GM12878 (cell line): ENCODE measurements around the gene TCOF1. TPM values are rescaled to one million over a fixed set of nuclear protein-coding genes. Genes with fewer than 3 reads are reported as not detected.

Experiments used
- ASH2L ChIP-seq: fragments of 300-600, 200-600 bp; sonication (generic); IDR thresholded peaks from 2 replicates; pipeline ENCODE4 v1.6.1; 2017; ENCODE audit warnings: low read depth, mild to moderate bottlenecking, borderline replicate concordance
- BACH1 ChIP-seq: fragments of 450-650 bp; IDR thresholded peaks from 2 replicates; pipeline ENCODE4 v1.6.1; 2017; ENCODE audit warnings: mild to moderate bottlenecking, borderline replicate concordance
- BCL11A ChIP-seq: IDR thresholded peaks from 2 replicates; pipeline ENCODE4 v1.6.1; 2011; ENCODE audit warnings: low read depth, low read length
- BMI1 ChIP-seq: fragments of 450-650 bp; IDR thresholded peaks from 2 replicates; pipeline ENCODE4 v1.6.1; 2016; ENCODE audit warnings: mild to moderate bottlenecking, moderate library complexity, borderline replicate concordance
- BRCA1 ChIP-seq: IDR thresholded peaks from 2 replicates; pipeline ENCODE4 v1.6.1; 2011; ENCODE audit warnings: low read depth, low read length, improper control_type of control experiment
- EGR1 ChIP-seq, 2 experiments: IDR thresholded peaks; 1 replicate in 1 of 2; 2 replicates in 1 of 2; pipeline ENCODE4 v1.6.1; 2011 to 2012; ENCODE audit warnings: low read depth in 2 of 2, low read length in 2 of 2, borderline replicate concordance in 1 of 2, mild to moderate bottlenecking in 1 of 2, moderate library complexity in 1 of 2
- ETV6 ChIP-seq, 2 experiments: fragments of 450-650 bp in 1 of 2; IDR thresholded peaks in 1 of 2; conservative IDR thresholded peaks in 1 of 2; 2 replicates each; pipeline ENCODE4 v1.6.1; 2014; ENCODE audit warnings: antibody characterized with exemption in 1 of 2, borderline replicate concordance in 1 of 2, low read depth in 1 of 2, mild to moderate bottlenecking in 1 of 2, moderate library complexity in 1 of 2
- POU2F2 ChIP-seq: IDR thresholded peaks from 3 replicates; pipeline ENCODE4 v1.6.1; 2011; ENCODE audit warnings: low read depth, mild to moderate bottlenecking, low read length, borderline replicate concordance
- YY1 ChIP-seq: IDR thresholded peaks from 2 replicates; pipeline ENCODE4 v1.6.1; 2011; ENCODE audit warnings: low read depth, mild to moderate bottlenecking, low read length
- ZBED1 ChIP-seq: IDR thresholded peaks from 2 replicates; pipeline ENCODE4 v1.6.1; 2016; ENCODE audit warnings: borderline replicate concordance
- polyA plus RNA-seq, 11 experiments: library from polyadenylated mRNA; depleted of rRNA in 4 of 11; unstranded in 6 of 11; stranded (reverse) in 5 of 11; fragments of >200 nt; fragmentation: Nextera tagmentation in 4 of 11; fragmentation: Illumina TruSeq in 1 of 11; extraction: Ambion mirVana in 4 of 11; extraction: Trizol in 1 of 11; gene quantifications; 1 replicate in 1 of 11; 2 replicates in 10 of 11; pipeline versions ENCODE4 v1.2.1 to v1.2.3, GENCODE V29; 2011 to 2016; ENCODE audit warnings: inconsistent platforms in 2 of 11, missing spikeins in 2 of 11, low read depth in 1 of 11
- total RNA-seq, 4 experiments: library from RNA; depleted of rRNA in 3 of 4; stranded (reverse); fragments of >200 nt in 3 of 4; fragmentation: Illumina TruSeq in 1 of 4; extraction: Trizol in 1 of 4; gene quantifications; 2 replicates each; pipeline versions ENCODE4 v1.2.1 to v1.2.3, GENCODE V29; 2013 to 2021
- TF ChIP-seq, protein P1 (sequence below): IDR thresholded peaks from 2 replicates; pipeline ENCODE4 v1.6.1; 2012; ENCODE audit warnings: mild to moderate bottlenecking, low read depth, low read length
- TF ChIP-seq, protein P2 (sequence below): fragments of 450-650 bp; IDR thresholded peaks from 2 replicates; pipeline ENCODE4 v1.6.1; 2017; ENCODE audit warnings: borderline replicate concordance
- TF ChIP-seq, protein P3 (sequence below): IDR thresholded peaks from 2 replicates; pipeline ENCODE4 v1.6.1; 2011; ENCODE audit warnings: borderline replicate concordance, low read depth, mild to moderate bottlenecking, moderate library complexity, mixed read lengths, low read length; ENCODE audit not compliant: insufficient read depth; ENCODE audit errors: extremely low read length
- TF ChIP-seq, protein P4 (sequence below): fragments of 450-650 bp; IDR thresholded peaks from 2 replicates; pipeline ENCODE4 v1.6.1; 2017; ENCODE audit warnings: low read depth, mild to moderate bottlenecking, moderate library complexity
- TF ChIP-seq, protein P5 (sequence below): fragments of 450-650 bp; IDR thresholded peaks from 2 replicates; pipeline ENCODE4 v1.6.1; 2018; ENCODE audit warnings: borderline replicate concordance, mild to moderate bottlenecking; ENCODE audit not compliant: partially characterized antibody

TCOF1 gene
- total and polyA plus RNA-seq, 10 of the 15 experiments (the other 5 are each of a cell fraction or from before 2014, with no cell fraction given), result 8.7 to 83.9 (median 38.9) TPM

DNA sequence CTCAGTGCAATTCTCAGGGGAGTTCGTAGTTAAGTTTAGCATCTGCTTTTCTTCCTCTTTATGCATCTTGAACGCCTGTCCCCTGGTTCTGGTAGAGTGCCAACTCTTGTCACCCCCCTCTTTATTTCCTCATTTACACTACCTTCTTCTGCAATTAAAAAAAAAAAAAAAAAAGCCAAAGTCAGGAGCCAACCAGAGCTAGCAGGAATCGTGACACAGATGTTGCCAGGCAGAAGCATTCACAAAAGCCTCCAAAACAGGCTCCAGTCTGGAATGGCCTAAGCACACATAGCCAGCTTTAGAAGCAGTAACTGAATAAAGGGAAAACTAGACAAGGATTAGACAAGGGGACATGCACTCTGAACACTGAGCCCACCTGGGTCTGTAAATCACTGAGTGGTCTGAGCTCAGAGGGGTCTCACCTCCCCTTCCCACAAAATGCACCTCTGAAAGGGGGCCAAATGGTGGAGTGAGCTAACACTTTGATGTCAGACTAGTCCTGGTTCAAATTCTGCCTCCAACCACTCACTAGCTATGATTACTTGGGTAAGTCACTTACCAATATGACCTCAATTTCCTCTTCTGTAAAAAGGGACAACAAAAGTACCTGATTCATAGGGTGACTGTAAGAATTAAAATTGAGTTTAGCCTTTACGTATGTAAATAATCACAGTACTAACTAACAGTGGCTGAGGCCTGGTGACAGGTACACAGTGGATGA lies 53.2 kb downstream of the TCOF1 start (continued):
- TF ChIP-seq, protein P1, sequence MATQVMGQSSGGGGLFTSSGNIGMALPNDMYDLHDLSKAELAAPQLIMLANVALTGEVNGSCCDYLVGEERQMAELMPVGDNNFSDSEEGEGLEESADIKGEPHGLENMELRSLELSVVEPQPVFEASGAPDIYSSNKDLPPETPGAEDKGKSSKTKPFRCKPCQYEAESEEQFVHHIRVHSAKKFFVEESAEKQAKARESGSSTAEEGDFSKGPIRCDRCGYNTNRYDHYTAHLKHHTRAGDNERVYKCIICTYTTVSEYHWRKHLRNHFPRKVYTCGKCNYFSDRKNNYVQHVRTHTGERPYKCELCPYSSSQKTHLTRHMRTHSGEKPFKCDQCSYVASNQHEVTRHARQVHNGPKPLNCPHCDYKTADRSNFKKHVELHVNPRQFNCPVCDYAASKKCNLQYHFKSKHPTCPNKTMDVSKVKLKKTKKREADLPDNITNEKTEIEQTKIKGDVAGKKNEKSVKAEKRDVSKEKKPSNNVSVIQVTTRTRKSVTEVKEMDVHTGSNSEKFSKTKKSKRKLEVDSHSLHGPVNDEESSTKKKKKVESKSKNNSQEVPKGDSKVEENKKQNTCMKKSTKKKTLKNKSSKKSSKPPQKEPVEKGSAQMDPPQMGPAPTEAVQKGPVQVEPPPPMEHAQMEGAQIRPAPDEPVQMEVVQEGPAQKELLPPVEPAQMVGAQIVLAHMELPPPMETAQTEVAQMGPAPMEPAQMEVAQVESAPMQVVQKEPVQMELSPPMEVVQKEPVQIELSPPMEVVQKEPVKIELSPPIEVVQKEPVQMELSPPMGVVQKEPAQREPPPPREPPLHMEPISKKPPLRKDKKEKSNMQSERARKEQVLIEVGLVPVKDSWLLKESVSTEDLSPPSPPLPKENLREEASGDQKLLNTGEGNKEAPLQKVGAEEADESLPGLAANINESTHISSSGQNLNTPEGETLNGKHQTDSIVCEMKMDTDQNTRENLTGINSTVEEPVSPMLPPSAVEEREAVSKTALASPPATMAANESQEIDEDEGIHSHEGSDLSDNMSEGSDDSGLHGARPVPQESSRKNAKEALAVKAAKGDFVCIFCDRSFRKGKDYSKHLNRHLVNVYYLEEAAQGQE, result no peak; the same call in 1 of the 2 replicates
- TF ChIP-seq BRCA1 (no peak), ZBED1 (0 out of 2 replicates have a peak, but pooled peaks have one; percentile 7), ASH2L (no peak), ETV6 (conservative IDR thresholded peaks at IDR 0.05 in 1 of 2, IDR thresholded peaks at IDR 0.05 in 1 of 2; ENCODE audit: borderline replicate concordance in 1 of 2, low read depth in 1 of 2) (no peak), POU2F2 (peak; percentile 95), BACH1 (peak; percentile 94), YY1 (0 out of 2 replicates have a peak, but pooled peaks have one; percentile 29), BMI1 (peak; percentile 67; the same call in 1 of the 2 replicates), BCL11A (no peak), EGR1 (IDR thresholded peaks at IDR 0.05; ENCODE audit: borderline replicate concordance in 1 of 2, low read depth in 2 of 2, low read length in 2 of 2) (0 out of 3 replicates have a peak, but pooled peaks of 1 of the 2 experiments have one; percentile 13)
- TF ChIP-seq, protein P2, sequence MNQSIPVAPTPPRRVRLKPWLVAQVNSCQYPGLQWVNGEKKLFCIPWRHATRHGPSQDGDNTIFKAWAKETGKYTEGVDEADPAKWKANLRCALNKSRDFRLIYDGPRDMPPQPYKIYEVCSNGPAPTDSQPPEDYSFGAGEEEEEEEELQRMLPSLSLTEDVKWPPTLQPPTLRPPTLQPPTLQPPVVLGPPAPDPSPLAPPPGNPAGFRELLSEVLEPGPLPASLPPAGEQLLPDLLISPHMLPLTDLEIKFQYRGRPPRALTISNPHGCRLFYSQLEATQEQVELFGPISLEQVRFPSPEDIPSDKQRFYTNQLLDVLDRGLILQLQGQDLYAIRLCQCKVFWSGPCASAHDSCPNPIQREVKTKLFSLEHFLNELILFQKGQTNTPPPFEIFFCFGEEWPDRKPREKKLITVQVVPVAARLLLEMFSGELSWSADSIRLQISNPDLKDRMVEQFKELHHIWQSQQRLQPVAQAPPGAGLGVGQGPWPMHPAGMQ, result no peak
- TF ChIP-seq, protein P3, sequence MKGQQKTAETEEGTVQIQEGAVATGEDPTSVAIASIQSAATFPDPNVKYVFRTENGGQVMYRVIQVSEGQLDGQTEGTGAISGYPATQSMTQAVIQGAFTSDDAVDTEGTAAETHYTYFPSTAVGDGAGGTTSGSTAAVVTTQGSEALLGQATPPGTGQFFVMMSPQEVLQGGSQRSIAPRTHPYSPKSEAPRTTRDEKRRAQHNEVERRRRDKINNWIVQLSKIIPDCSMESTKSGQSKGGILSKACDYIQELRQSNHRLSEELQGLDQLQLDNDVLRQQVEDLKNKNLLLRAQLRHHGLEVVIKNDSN, result no peak
- TF ChIP-seq, protein P4, sequence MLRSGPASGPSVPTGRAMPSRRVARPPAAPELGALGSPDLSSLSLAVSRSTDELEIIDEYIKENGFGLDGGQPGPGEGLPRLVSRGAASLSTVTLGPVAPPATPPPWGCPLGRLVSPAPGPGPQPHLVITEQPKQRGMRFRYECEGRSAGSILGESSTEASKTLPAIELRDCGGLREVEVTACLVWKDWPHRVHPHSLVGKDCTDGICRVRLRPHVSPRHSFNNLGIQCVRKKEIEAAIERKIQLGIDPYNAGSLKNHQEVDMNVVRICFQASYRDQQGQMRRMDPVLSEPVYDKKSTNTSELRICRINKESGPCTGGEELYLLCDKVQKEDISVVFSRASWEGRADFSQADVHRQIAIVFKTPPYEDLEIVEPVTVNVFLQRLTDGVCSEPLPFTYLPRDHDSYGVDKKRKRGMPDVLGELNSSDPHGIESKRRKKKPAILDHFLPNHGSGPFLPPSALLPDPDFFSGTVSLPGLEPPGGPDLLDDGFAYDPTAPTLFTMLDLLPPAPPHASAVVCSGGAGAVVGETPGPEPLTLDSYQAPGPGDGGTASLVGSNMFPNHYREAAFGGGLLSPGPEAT, result 0 out of 2 replicates have a peak, but pooled peaks have one; percentile 0
- TF ChIP-seq, protein P5, sequence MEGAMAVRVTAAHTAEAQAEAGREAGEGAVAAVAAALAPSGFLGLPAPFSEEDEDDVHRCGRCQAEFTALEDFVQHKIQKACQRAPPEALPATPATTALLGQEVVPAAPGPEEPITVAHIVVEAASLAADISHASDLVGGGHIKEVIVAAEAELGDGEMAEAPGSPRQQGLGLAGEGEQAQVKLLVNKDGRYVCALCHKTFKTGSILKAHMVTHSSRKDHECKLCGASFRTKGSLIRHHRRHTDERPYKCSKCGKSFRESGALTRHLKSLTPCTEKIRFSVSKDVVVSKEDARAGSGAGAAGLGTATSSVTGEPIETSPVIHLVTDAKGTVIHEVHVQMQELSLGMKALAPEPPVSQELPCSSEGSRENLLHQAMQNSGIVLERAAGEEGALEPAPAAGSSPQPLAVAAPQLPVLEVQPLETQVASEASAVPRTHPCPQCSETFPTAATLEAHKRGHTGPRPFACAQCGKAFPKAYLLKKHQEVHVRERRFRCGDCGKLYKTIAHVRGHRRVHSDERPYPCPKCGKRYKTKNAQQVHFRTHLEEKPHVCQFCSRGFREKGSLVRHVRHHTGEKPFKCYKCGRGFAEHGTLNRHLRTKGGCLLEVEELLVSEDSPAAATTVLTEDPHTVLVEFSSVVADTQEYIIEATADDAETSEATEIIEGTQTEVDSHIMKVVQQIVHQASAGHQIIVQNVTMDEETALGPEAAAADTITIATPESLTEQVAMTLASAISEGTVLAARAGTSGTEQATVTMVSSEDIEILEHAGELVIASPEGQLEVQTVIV, result no peak
